GM06990 (cell line): ENCODE data around the gene MTERF1.

Experiments
- DNase-seq: peaks from one replicate; pipeline ENCODE4 v3.0.0-alpha.2; 2011; ENCODE audit not compliant: insufficient read length; ENCODE audit errors: extremely low read depth
- H3K27me3 ChIP-seq: replicated peaks from 2 replicates; pipeline ENCODE4 v1.6.0; 2011; ENCODE audit warnings: low read length; ENCODE audit not compliant: control insufficient read depth, insufficient read depth
- H3K36me3 ChIP-seq: 2 replicates; pipeline ENCODE4 v1.5.1; 2011; ENCODE audit warnings: low read length; ENCODE audit not compliant: control insufficient read depth, insufficient read depth
- H3K4me3 ChIP-seq: replicated peaks from 2 replicates; pipeline ENCODE4 v1.5.1; 2011; ENCODE audit warnings: low read depth, mild to moderate bottlenecking, control low read depth, low read length
- TF ChIP-seq, protein P1 (sequence below): IDR thresholded peaks from 2 replicates; pipeline ENCODE4 v1.5.1; 2011; ENCODE audit warnings: low read length, control low read depth, mild to moderate bottlenecking, inconsistent platforms; ENCODE audit not compliant: insufficient read depth, poor library complexity, severe bottlenecking

MTERF1 gene

DNA sequence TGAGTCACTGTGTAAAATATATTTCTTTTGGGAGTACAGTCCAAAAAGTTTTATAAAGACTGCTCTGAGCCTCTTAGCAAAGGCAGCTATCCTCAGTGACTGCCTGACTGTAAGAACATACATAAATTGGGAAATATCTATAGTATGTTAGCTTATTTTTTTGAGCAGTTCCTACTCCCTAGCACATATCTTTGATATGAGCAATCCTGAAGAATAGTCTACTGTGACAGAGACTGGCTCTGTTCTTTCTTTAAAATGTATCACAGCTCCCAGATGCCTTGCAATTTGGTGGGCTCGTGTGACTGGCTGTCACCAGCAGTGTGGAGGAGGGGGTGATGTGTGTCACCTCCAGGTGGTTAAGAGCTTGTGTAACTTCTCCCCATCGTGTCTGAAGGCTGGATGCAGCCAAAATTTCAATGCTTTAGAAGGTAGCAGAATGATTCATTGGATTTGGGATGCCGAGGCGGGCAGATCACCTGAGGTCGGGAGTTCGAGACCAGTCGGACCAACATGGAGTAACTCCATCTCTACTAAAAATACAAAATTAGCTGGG lies 47.9 kb downstream of the MTERF1 start:
- Histone ChIP-seq H3K27me3 (no peaks in the 10 kb centered on the region), H3K4me3 (no peak overlapping the region), H3K36me3 (no peaks in the 10 kb centered on the region)
- TF ChIP-seq, protein P1, sequence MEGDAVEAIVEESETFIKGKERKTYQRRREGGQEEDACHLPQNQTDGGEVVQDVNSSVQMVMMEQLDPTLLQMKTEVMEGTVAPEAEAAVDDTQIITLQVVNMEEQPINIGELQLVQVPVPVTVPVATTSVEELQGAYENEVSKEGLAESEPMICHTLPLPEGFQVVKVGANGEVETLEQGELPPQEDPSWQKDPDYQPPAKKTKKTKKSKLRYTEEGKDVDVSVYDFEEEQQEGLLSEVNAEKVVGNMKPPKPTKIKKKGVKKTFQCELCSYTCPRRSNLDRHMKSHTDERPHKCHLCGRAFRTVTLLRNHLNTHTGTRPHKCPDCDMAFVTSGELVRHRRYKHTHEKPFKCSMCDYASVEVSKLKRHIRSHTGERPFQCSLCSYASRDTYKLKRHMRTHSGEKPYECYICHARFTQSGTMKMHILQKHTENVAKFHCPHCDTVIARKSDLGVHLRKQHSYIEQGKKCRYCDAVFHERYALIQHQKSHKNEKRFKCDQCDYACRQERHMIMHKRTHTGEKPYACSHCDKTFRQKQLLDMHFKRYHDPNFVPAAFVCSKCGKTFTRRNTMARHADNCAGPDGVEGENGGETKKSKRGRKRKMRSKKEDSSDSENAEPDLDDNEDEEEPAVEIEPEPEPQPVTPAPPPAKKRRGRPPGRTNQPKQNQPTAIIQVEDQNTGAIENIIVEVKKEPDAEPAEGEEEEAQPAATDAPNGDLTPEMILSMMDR = no peak
- DNase-seq = no peak

DNA sequence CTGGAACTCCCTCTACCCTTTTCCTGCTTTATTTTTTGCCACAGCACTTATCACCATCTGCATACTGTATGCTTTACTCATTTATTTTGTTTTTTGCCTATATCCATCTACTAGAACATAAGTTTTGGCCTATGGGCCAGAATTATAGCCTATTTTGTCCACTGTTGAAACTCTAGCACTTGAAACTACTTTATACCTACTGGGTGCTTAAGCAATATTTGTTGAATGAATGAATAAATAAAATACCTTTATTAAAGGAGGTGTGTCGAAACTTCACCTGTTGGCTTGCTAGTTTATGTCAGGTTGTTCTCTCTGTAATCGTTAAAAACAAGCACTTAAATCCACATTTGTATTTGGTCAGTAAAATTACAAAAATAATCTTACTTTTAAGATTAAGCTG lies 53.3 kb downstream of the MTERF1 start:
- TF ChIP-seq, protein P1 = no peak
- DNase-seq = no peak
- Histone ChIP-seq H3K27me3 (no peaks in the 10 kb centered on the region), H3K4me3 (no peak overlapping the region), H3K36me3 (no peaks in the 10 kb centered on the region)

GRCh38 chr7:91826377-91826776 lies 54.1 kb downstream of the MTERF1 start:
- TF ChIP-seq, protein P1 = no peak

GRCh38 chr7:91824201-91824600 lies 56.3 kb downstream of the MTERF1 start:
- TF ChIP-seq, protein P1 = no peak
- Histone ChIP-seq H3K36me3 (no peaks in the 10 kb centered on the region), H3K4me3 (no peak overlapping the region), H3K27me3 (no peaks in the 10 kb centered on the region)
- DNase-seq = no peak

More at GRCh38 chr7:91826377-91826776, 54.1 kb downstream of the MTERF1 start:
- Histone ChIP-seq H3K36me3 (no peaks in the 10 kb centered on the region), H3K4me3 (no peak overlapping the region), H3K27me3 (no peaks in the 10 kb centered on the region)
- DNase-seq = no peak
